Measurements from ENCODE around the gene ARCN1. TPM values are rescaled to one million over a fixed set of nuclear protein-coding genes. Genes with fewer than 3 reads are reported as not detected.

The ARCN1 gene
- total and polyA plus RNA-seq, 2 donors (not counting 1 experiment from before 2014, with no cell fraction given), result 42.9 to 83.2 TPM

DNA sequence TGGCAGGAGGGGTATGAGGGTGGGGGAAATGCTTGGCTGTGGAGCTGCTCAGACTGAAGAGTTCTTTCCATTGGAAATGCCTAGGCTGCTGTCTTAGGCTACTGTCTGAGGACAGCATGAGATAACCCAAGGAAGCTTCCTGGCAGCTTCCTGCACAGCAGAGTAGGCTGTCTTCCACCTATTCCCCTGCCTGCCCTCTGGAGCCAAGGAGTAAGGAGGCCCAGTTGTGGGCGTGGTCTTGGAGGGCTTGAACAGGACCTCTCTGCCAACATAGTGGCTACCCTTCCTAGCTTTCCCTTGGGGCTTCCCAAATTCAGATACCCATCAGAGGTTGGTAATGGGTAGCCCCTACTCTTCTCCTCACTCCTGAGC lies 61.1 kb downstream of the ARCN1 start:
- ATAC-seq (ENCODE audit: low read depth), result no peak
- H3K36me3 ChIP-seq (replicated peaks in 1 of 2; ENCODE audit: control extremely low read depth in 1 of 2, control insufficient read depth in 1 of 2, extremely low read depth in 1 of 2, insufficient read depth in 2 of 2, low read length in 1 of 2), result no peaks in the 10 kb centered on the region
- Mint-ChIP-seq H3K4me3 (no peak overlapping the region), H3K27me3 (peaks cover 7% of the 10 kb centered on the region), H3K27ac (no peak overlapping the region), H3K9me3 (ENCODE audit: insufficient read depth) (no peaks in the 10 kb centered on the region), H3K4me1 (no peaks in the 10 kb centered on the region)
- H3K4me2 ChIP-seq (replicated peaks; ENCODE audit: low read depth, low read length, poor library complexity, severe bottlenecking), result no peak overlapping the region
- H3K27me3 ChIP-seq (replicated peaks in 1 of 4; ENCODE audit: control extremely low read depth in 1 of 4, control insufficient read depth in 3 of 4, insufficient read depth in 4 of 4, low read length in 3 of 4), result peaks cover 0 to 5% (median 2%) of the 10 kb centered on the region in 4 experiments
- intact Hi-C loops (cut with micrococcal nuclease), result no loop called here
- CTCF ChIA-PET, result no interaction called here
- no peak overlapping the region for H3K4me3 ChIP-seq (ENCODE audit: control extremely low read depth in 1 of 5, extremely low read depth in 1 of 5, insufficient read depth in 1 of 5, low read depth in 2 of 5, low read length in 4 of 5)
- H3K4me1 ChIP-seq (ENCODE audit: control insufficient read depth in 2 of 2, insufficient read depth in 2 of 2, low read length in 2 of 2), result no peaks in the 10 kb centered on the region
- H3K9me3 ChIP-seq (ENCODE audit: control extremely low read depth in 1 of 3, control insufficient read depth in 2 of 3, insufficient read depth in 1 of 3, low read length in 2 of 3), result no peaks in the 10 kb centered on the region
- WGBS (ENCODE audit: insufficient coverage), result no CpG with 5 or more reads among the region's 1 CpG
- H3K9ac ChIP-seq (ENCODE audit: low read length), result no peak overlapping the region
- H3K27ac ChIP-seq (ENCODE audit: low read length in 2 of 2), result no peak overlapping the region
- POLR2A ChIA-PET, result no interaction called here
- TF ChIP-seq, protein P1, sequence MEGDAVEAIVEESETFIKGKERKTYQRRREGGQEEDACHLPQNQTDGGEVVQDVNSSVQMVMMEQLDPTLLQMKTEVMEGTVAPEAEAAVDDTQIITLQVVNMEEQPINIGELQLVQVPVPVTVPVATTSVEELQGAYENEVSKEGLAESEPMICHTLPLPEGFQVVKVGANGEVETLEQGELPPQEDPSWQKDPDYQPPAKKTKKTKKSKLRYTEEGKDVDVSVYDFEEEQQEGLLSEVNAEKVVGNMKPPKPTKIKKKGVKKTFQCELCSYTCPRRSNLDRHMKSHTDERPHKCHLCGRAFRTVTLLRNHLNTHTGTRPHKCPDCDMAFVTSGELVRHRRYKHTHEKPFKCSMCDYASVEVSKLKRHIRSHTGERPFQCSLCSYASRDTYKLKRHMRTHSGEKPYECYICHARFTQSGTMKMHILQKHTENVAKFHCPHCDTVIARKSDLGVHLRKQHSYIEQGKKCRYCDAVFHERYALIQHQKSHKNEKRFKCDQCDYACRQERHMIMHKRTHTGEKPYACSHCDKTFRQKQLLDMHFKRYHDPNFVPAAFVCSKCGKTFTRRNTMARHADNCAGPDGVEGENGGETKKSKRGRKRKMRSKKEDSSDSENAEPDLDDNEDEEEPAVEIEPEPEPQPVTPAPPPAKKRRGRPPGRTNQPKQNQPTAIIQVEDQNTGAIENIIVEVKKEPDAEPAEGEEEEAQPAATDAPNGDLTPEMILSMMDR (IDR thresholded peaks at IDR 0.05), result no peak
- TF ChIP-seq EZH2 (IDR thresholded peaks at IDR 0.05; ENCODE audit: borderline replicate concordance, insufficient read depth, low read depth, low read length, poor library complexity, severe bottlenecking), result no peak
- H3K79me2 ChIP-seq (ENCODE audit: control insufficient read depth, insufficient read depth, low read length), result no peaks in the 10 kb centered on the region
- no peak for DNase-seq
- no peak overlapping the region for H2AFZ ChIP-seq (ENCODE audit: insufficient read depth, low read depth, low read length, poor library complexity, severe bottlenecking)
- H4K20me1 ChIP-seq (ENCODE audit: control insufficient read depth, insufficient read depth, low read length, poor library complexity, severe bottlenecking), result no peaks in the 10 kb centered on the region

DNA sequence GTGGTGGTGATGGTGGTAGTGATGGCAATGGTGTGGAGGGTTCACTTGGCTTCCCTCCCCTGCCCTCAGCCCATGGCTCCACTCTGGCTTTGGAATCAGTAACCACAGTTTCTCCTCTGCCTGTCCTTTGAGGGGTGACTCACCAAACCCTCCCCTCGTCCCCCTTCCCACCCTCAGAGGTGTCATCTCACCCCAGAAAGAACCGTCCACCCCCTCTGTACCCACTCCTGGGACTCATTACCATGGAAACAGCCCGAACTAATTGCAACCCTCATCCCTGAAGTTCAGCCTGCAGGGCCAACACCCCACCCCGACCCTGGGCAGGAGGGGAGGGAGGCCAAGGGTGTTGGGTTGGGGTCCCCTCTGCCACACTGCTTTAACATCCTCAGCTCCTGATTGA lies 61.8 kb downstream of the ARCN1 start:
- Mint-ChIP-seq H3K27me3 (peaks cover 7% of the 10 kb centered on the region), H3K9me3 (ENCODE audit: insufficient read depth) (no peaks in the 10 kb centered on the region), H3K4me3 (no peak overlapping the region), H3K27ac (no peak overlapping the region), H3K4me1 (no peaks in the 10 kb centered on the region)
- Histone ChIP-seq H3K27ac (ENCODE audit: low read length in 2 of 2) (no peak overlapping the region), H3K4me3 (ENCODE audit: control extremely low read depth in 1 of 5, extremely low read depth in 1 of 5, insufficient read depth in 1 of 5, low read depth in 2 of 5, low read length in 4 of 5) (no peak overlapping the region), H2AFZ (ENCODE audit: insufficient read depth, low read depth, low read length, poor library complexity, severe bottlenecking) (no peak overlapping the region), H3K4me2 (replicated peaks; ENCODE audit: low read depth, low read length, poor library complexity, severe bottlenecking) (no peak overlapping the region), H4K20me1 (ENCODE audit: control insufficient read depth, insufficient read depth, low read length, poor library complexity, severe bottlenecking) (no peaks in the 10 kb centered on the region), H3K27me3 (replicated peaks in 1 of 4; ENCODE audit: control extremely low read depth in 1 of 4, control insufficient read depth in 3 of 4, insufficient read depth in 4 of 4, low read length in 3 of 4) (peaks cover 0 to 5% (median 2%) of the 10 kb centered on the region in 4 experiments), H3K4me1 (ENCODE audit: control insufficient read depth in 2 of 2, insufficient read depth in 2 of 2, low read length in 2 of 2) (no peaks in the 10 kb centered on the region), H3K36me3 (replicated peaks in 1 of 2; ENCODE audit: control extremely low read depth in 1 of 2, control insufficient read depth in 1 of 2, extremely low read depth in 1 of 2, insufficient read depth in 2 of 2, low read length in 1 of 2) (no peaks in the 10 kb centered on the region), H3K9me3 (ENCODE audit: control extremely low read depth in 1 of 3, control insufficient read depth in 2 of 3, insufficient read depth in 1 of 3, low read length in 2 of 3) (no peaks in the 10 kb centered on the region), H3K9ac (ENCODE audit: low read length) (no peak overlapping the region), H3K79me2 (ENCODE audit: control insufficient read depth, insufficient read depth, low read length) (no peaks in the 10 kb centered on the region)
- ATAC-seq (ENCODE audit: low read depth), result no peak
- 75% methylated on average over 1 of the region's 4 CpGs for WGBS (ENCODE audit: insufficient coverage)
- intact Hi-C loops (cut with micrococcal nuclease), result no loop called here
- POLR2A ChIA-PET, result no interaction called here
- CTCF ChIA-PET, result no interaction called here
- no peak for DNase-seq
- no peak for TF ChIP-seq EZH2 (IDR thresholded peaks at IDR 0.05; ENCODE audit: borderline replicate concordance, insufficient read depth, low read depth, low read length, poor library complexity, severe bottlenecking)
- TF ChIP-seq, protein P1 (IDR thresholded peaks at IDR 0.05), result no peak

Measured in B cell (primary cell).